Stimulated activated naive B cell treated with anti-CD40 and anti-IgM and Interleukin-4, amounts not matched to agents 10 μg/mL and 1 μg/mL and 100 μg/mL, for 72 hours (primary cell): ENCODE measurements around the gene GSAP.
"Not testable (repeated sequence)": the region's sequence is repeated elsewhere in the genome, so short reads cannot be mapped to it uniquely, and the experiment has no call there.

Source experiments
- ATAC-seq, 2 donors: fragments of 150-1000 bp; cut with Tn5 transposase; replicated peaks; 2 replicates each; pipeline ENCODE4 v1.10.0; 2021; ENCODE audit warnings: moderate library complexity in 1 of 2
- DNase-seq: peaks from one replicate; pipeline ENCODE4 v3.0.0; 2021
- H3K27ac Mint-ChIP-seq: one replicate; pipeline ENCODE4 v1.8.0; 2022; ENCODE audit warnings: mild to moderate bottlenecking, mixed read lengths
- H3K27me3 Mint-ChIP-seq, 2 donors: one replicate each; pipeline ENCODE4 v1.8.0; 2022; ENCODE audit warnings: mixed read lengths in 2 of 2
- H3K36me3 Mint-ChIP-seq, 2 donors: one replicate each; pipeline ENCODE4 v1.8.0; 2022; ENCODE audit warnings: mixed read lengths in 2 of 2, mild to moderate bottlenecking in 1 of 2
- H3K4me1 Mint-ChIP-seq, 2 donors: one replicate each; pipeline ENCODE4 v1.8.0; 2022; ENCODE audit warnings: mixed read lengths in 2 of 2, mild to moderate bottlenecking in 1 of 2
- H3K4me3 Mint-ChIP-seq, 2 donors: one replicate each; pipeline ENCODE4 v1.8.0; 2022; ENCODE audit warnings: mild to moderate bottlenecking in 2 of 2, mixed read lengths in 2 of 2, moderate library complexity in 1 of 2
- H3K9me3 Mint-ChIP-seq, 2 donors: one replicate each; pipeline ENCODE4 v1.8.0; 2022; ENCODE audit warnings: mixed read lengths in 2 of 2, mild to moderate bottlenecking in 1 of 2

Gene GSAP

GRCh38 chr7:77352665-77353406, 63.3 kb downstream of the GSAP start:
- DNase-seq (no peak), ATAC-seq (no peak)
- Mint-ChIP-seq H3K4me3 (no peak overlapping the region), H3K4me1 (peaks cover 17 to 49% of the 10 kb centered on the region in 2 donors), H3K27me3 (no peaks in the 10 kb centered on the region), H3K27ac (no peak overlapping the region), H3K9me3 (no peaks in the 10 kb centered on the region), H3K36me3 (peaks cover 20 to 26% of the 10 kb centered on the region in 2 donors)

DNA sequence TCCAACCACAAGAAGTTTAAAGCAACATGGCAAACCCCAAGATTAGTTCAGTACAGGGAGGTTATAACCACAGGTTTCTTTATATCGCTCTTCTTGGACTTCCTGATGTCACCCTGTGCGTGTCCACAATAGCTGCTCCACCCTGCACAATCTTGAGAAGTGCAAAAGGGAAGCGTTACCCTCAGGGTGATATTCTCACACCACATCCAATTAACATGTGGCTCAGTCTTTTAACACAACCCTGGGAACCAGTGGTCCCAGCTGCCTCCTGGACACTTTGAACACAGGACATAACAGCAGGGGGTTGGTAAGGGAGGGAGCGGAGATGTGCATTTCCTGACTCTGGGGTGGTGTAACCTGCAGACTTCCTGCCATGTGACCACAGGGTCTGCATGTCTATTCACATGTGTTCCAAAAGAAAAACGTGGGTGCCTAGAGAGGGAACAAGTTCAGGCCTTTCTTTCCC, 64.6 kb downstream of the GSAP start:
- peak overlapping the region; percentile 73 to 79 for H3K4me3 Mint-ChIP-seq
- H3K27ac Mint-ChIP-seq = peak overlapping the region; percentile 97
- no peaks in the 10 kb centered on the region for H3K27me3 Mint-ChIP-seq
- DNase-seq (peak; percentile 56), ATAC-seq (peak; percentile 97 to 98)
- no peaks in the 10 kb centered on the region for H3K9me3 Mint-ChIP-seq
- peaks cover 14 to 21% of the 10 kb centered on the region in 2 donors for H3K36me3 Mint-ChIP-seq
- H3K4me1 Mint-ChIP-seq = peaks cover 16 to 43% of the 10 kb centered on the region in 2 donors

DNA sequence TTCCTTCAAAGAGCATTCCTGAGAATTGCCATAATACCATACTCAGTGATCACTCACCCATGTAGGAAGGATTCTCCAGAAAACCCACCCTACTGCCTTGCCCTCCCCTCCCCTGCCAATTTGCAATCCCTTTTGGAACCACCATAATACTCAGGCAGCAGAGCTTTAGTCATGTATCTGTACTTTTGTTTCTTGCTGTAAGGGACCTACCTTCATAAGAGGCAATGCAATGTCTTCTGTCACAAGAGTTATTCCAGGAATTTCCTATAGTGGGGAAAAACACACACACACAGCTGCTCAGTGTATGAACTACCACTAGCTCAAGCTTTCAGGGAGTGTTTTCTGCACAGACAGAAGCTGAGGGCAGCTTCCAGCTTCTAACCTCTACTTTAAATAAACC, 67.0 kb downstream of the GSAP start:
- H3K4me3 Mint-ChIP-seq = no peak overlapping the region
- H3K9me3 Mint-ChIP-seq = no peaks in the 10 kb centered on the region
- H3K36me3 Mint-ChIP-seq = peaks cover 7 to 14% of the 10 kb centered on the region in 2 donors
- DNase-seq (no peak), ATAC-seq (no peak)
- H3K4me1 Mint-ChIP-seq = peaks cover 11 to 29% of the 10 kb centered on the region in 2 donors
- no peak overlapping the region for H3K27ac Mint-ChIP-seq
- no peaks in the 10 kb centered on the region for H3K27me3 Mint-ChIP-seq

DNA sequence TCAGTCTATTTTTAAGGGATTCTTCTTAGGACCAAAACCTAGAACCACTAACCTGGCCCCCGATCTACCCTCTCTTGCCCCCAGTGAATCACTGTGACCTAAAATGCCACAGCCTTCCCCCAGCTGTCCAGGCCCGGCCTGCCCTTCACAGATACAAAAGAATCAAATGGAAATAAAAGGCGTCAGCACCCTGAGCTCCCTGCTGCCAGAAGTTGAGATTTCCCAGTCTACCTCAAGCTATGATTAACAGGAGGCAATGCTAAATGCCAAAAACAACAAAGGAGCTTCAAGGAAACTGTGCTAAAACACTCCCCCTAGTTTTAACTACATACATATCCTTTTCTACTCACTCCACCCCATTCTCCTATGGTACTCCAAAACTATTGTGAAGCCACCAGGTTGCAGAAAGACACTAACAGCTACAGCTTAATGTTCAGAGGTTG, 67.8 kb downstream of the GSAP start:
- ATAC-seq (no peak), DNase-seq (no peak)
- Mint-ChIP-seq H3K4me3 (no peak overlapping the region), H3K4me1 (peaks cover 11 to 22% of the 10 kb centered on the region in 2 donors), H3K27ac (peak overlapping the region; percentile 52), H3K36me3 (peaks cover 7 to 14% of the 10 kb centered on the region in 2 donors), H3K9me3 (no peaks in the 10 kb centered on the region), H3K27me3 (no peaks in the 10 kb centered on the region)

GRCh38 chr7:77346441-77346840, 69.7 kb downstream of the GSAP start:
- no peak overlapping the region for H3K4me3 Mint-ChIP-seq
- H3K9me3 Mint-ChIP-seq = no peaks in the 10 kb centered on the region
- peaks cover 2% of the 10 kb centered on the region in 2 donors for H3K4me1 Mint-ChIP-seq
- ATAC-seq = no peak
- peaks cover 7 to 8% of the 10 kb centered on the region in 2 donors for H3K36me3 Mint-ChIP-seq
- H3K27ac Mint-ChIP-seq = no peak overlapping the region
- DNase-seq = no peak
- H3K27me3 Mint-ChIP-seq = no peaks in the 10 kb centered on the region

- H3K27ac Mint-ChIP-seq, H3K36me3 Mint-ChIP-seq, DNase-seq, H3K4me3 Mint-ChIP-seq, H3K27me3 Mint-ChIP-seq, H3K9me3 Mint-ChIP-seq, ATAC-seq, H3K4me1 Mint-ChIP-seq: not testable (repeated sequence)
Measured at GRCh38 chr7:77345426-77345825, 70.7 kb downstream of the GSAP start.

DNA sequence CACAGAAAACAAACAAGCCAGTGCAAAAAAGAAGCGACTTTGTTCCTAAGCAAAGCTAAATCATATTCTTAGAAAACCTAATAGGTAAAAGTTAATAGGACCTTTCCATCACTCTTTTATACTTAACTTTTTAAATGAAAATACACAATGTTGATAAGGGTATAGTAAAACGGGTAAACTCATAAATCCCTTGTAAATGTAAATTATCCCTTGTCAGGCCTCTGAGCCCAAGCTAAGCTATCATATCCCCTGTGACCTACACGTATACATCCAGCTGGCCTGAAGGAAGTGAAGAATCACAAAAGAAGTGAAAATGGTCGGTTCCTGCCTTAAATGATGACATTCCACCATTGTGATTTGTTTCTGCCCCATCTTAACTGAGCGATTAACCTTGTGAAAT, 76.4 kb downstream of the GSAP start:
- ATAC-seq (no peak), DNase-seq (no peak)
- Mint-ChIP-seq H3K4me3 (no peak overlapping the region), H3K36me3 (peaks cover 9 to 12% of the 10 kb centered on the region in 2 donors), H3K27ac (no peak overlapping the region), H3K9me3 (peaks cover 0 to 3% of the 10 kb centered on the region in 2 donors), H3K27me3 (no peaks in the 10 kb centered on the region), H3K4me1 (peaks cover 33 to 48% of the 10 kb centered on the region in 2 donors)

DNA sequence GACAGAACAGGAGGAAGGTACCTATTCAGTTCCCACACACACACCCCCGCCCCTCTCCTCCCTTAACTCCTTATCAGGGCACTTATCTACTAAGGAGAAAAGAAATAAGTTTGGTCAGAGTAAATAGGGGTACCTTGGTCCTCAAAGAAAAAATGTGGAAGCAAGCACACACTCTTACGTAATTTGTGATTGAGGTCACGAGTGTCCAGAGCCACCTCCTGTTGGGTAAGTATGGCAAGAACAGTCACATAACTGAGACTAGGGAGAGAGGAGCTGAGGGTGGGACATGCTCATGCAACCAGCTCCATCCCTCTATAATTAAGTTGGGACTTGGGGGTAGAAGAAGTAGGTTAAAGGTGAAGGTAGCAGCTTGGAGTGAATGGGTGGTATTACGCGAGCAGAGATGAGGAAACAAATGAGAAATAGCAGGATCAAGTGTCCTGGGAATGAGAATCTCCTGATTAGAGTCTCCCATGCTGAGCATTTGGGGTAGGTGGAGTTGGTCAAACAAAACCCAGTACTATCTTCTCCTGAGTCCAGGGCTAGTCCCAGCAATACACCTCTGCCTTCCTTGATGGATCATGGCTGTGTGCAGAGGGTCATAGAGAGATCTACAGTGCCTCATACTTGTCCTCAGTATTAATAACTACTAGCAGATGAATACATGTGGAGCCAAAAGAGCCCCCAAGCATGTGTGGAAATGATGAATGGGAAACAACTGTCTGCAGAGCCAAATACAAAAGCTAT, 77.1 kb downstream of the GSAP start:
- no peaks in the 10 kb centered on the region for H3K27me3 Mint-ChIP-seq
- H3K27ac Mint-ChIP-seq = peak overlapping the region; percentile 22
- H3K4me3 Mint-ChIP-seq = no peak overlapping the region
- DNase-seq (no peak), ATAC-seq (no peak)
- H3K36me3 Mint-ChIP-seq = peaks cover 9 to 12% of the 10 kb centered on the region in 2 donors
- H3K4me1 Mint-ChIP-seq = peaks cover 35 to 48% of the 10 kb centered on the region in 2 donors
- peaks cover 0 to 3% of the 10 kb centered on the region in 2 donors for H3K9me3 Mint-ChIP-seq

DNA sequence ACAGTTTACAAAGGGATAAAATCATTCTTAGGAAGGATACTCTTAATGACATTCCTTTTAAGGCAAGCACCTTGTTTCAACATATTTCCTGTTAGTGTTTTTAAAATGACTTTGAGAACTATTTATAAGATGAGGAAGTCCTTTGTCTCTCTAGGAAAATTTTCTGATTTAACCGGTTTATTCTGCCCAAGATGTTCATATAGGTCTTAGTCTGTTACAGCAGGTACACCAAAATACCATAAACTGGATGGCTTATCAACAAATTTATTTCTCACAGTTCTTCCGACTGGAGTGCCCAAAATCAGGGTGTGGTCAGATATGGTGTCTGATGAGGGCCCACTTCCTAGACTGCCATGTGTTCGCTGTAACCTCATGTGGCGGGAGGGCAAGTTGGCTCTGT, 77.9 kb downstream of the GSAP start:
- H3K27ac Mint-ChIP-seq = peak overlapping the region; percentile 65
- no peak overlapping the region for H3K4me3 Mint-ChIP-seq
- no peaks in the 10 kb centered on the region for H3K27me3 Mint-ChIP-seq
- H3K4me1 Mint-ChIP-seq = peaks cover 36 to 48% of the 10 kb centered on the region in 2 donors
- H3K9me3 Mint-ChIP-seq = peaks cover 0 to 3% of the 10 kb centered on the region in 2 donors
- no peak for DNase-seq
- peak in 1 of 2 donors; percentile 44 for ATAC-seq
- H3K36me3 Mint-ChIP-seq = peaks cover 9 to 12% of the 10 kb centered on the region in 2 donors

DNA sequence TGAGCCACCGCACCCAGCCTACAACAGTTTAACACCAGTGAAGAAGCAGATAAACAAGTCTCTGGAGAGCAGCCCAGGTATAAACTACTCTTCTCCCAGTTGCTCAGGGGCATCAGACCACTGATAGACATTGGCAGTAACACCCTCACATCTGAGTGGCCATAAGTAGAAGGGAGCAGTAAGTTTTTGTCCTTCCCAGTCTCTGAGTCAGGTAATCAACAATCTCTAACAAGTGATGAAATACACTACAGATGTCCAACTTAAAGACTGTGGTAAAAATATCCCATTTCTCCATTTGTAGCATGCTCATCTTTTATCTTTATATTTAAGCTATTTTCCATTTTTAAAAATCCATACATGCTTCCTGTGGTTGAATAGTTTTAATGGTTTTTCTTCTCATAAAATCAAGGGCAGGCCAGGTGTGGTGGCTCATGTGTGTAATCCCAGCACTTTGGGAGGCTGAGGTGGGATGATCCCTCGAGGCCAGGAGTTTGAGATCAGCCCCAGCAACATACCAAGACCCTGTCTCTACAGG, 78.6 kb downstream of the GSAP start:
- H3K27ac Mint-ChIP-seq = peak overlapping the region; percentile 84
- H3K4me3 Mint-ChIP-seq = no peak overlapping the region
- H3K9me3 Mint-ChIP-seq = peaks cover 0 to 3% of the 10 kb centered on the region in 2 donors
- ATAC-seq = no peak
- H3K27me3 Mint-ChIP-seq = no peaks in the 10 kb centered on the region
- H3K36me3 Mint-ChIP-seq = peaks cover 9 to 15% of the 10 kb centered on the region in 2 donors
- DNase-seq = no peak
- H3K4me1 Mint-ChIP-seq = peaks cover 36 to 48% of the 10 kb centered on the region in 2 donors

DNA sequence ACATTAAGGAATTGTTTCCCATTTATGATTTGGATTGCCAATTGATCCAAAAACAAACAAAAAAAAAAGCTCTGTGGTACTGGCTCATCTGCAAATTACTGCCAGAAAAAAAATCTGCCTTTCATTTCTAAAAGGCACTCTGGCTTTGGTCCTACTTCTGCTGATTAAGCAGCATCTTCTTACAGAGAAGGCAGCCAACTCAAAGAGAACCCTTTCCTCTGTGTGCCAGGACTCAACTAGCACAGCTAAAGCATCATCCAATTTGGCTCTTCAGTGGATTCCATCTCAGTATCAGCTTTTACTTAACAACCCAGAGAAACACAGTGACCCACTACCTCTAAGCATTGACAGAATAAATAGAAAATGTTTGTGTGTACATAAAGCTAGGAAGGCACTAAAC, 80.6 kb downstream of the GSAP start:
- H3K27ac Mint-ChIP-seq = no peak overlapping the region
- ATAC-seq (no peak), DNase-seq (no peak)

GRCh38 chr7:77334039-77334438, 82.1 kb downstream of the GSAP start:
- H3K4me3 Mint-ChIP-seq, DNase-seq: not testable (repeated sequence)

More for the DNA sequence above, 80.6 kb downstream of the GSAP start:
- Mint-ChIP-seq H3K9me3 (peaks cover 0 to 1% of the 10 kb centered on the region in 2 donors), H3K36me3 (peaks cover 9 to 15% of the 10 kb centered on the region in 2 donors), H3K4me1 (peaks cover 43 to 62% of the 10 kb centered on the region in 2 donors), H3K27me3 (no peaks in the 10 kb centered on the region), H3K4me3 (no peak overlapping the region)

DNA sequence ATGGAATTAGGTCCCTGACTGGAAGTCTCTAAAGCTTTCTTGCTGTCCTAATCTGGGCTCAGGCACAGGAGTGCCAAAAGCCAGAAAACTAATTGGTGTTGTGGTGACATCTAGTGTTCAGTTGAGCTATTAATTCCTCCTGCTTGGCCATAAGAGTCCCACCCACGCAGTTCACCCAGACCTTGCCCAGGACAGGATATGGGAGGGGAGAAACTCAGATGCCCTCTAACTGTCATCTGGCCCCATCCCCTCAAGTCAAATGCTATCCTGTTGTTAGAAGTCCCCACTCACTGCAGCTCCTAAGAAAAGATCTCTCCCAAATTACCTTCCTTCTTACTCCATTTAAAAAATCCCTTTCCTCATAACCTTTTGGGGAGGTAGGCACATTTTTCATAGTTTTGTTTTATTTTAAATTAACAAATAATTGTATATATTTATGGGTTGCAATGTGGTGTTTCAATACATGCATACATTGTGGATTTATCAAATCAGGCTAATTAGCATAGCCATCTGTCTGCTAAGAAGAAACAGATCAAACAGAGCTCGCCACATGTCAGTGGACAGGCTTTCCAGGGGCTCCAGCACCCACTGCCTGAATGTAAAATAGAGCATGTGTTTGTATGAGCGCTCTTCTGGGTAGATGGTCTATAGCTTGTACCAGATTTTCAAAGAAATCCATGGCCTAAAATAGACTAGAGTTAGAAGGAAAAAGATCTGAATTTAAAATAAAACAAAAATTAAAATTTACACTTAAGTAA, 84.0 kb downstream of the GSAP start:
- peaks cover 41 to 62% of the 10 kb centered on the region in 2 donors for H3K4me1 Mint-ChIP-seq
- H3K27me3 Mint-ChIP-seq = no peaks in the 10 kb centered on the region
- peaks cover 11 to 12% of the 10 kb centered on the region in 2 donors for H3K36me3 Mint-ChIP-seq
- H3K4me3 Mint-ChIP-seq = peak overlapping the region; percentile 10 to 13
- DNase-seq (peak; percentile 58), ATAC-seq (peak; percentile 58 to 72)
- H3K9me3 Mint-ChIP-seq = no peaks in the 10 kb centered on the region
- peak overlapping the region; percentile 51 for H3K27ac Mint-ChIP-seq

More at GRCh38 chr7:77334039-77334438, 82.1 kb downstream of the GSAP start:
- H3K27ac Mint-ChIP-seq, H3K9me3 Mint-ChIP-seq, H3K36me3 Mint-ChIP-seq, H3K27me3 Mint-ChIP-seq, ATAC-seq: not testable (repeated sequence)
- H3K4me1 Mint-ChIP-seq = peaks cover 42 to 62% of the 10 kb centered on the region in 2 donors
